ENCODE data around the gene PTPRG. TPM values are rescaled to one million over a fixed set of nuclear protein-coding genes. Genes with fewer than 3 reads are reported as not detected.

Gene PTPRG
- total and polyA plus RNA-seq, 2 of the 13 experiments (the other 11 are each of a cell fraction or from before 2014, with no cell fraction given) = 8.0 to 25.3 TPM

DNA sequence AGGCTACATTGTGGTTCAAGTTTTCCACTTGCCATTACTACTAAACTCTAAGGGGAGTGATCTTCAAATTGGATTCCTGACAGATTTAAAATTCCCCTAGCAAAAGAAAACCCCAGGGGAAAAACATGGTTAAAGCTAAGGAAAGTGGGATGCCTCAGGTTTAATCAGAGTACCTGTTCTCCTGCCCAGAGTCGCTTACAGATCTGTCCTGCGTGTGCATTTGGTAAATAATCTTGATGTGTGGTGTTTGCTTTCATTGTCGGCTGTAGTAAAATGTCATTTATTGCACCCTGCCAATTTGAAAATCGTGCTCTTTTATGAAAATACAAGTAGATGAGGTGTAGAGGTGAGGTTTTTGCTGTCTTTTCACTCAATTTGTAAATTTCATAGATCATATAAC lies 323.4 kb downstream of the PTPRG start (continued):
- TF ChIP-seq, protein P1, sequence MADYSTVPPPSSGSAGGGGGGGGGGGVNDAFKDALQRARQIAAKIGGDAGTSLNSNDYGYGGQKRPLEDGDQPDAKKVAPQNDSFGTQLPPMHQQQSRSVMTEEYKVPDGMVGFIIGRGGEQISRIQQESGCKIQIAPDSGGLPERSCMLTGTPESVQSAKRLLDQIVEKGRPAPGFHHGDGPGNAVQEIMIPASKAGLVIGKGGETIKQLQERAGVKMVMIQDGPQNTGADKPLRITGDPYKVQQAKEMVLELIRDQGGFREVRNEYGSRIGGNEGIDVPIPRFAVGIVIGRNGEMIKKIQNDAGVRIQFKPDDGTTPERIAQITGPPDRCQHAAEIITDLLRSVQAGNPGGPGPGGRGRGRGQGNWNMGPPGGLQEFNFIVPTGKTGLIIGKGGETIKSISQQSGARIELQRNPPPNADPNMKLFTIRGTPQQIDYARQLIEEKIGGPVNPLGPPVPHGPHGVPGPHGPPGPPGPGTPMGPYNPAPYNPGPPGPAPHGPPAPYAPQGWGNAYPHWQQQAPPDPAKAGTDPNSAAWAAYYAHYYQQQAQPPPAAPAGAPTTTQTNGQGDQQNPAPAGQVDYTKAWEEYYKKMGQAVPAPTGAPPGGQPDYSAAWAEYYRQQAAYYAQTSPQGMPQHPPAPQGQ (CRISPR knock-in tag; IDR thresholded peaks at IDR 0.05; ENCODE audit: borderline replicate concordance) = no peak
- TF ChIP-seq RAD21 (CRISPR knock-in tag; IDR thresholded peaks at IDR 0.05) = no peak

DNA sequence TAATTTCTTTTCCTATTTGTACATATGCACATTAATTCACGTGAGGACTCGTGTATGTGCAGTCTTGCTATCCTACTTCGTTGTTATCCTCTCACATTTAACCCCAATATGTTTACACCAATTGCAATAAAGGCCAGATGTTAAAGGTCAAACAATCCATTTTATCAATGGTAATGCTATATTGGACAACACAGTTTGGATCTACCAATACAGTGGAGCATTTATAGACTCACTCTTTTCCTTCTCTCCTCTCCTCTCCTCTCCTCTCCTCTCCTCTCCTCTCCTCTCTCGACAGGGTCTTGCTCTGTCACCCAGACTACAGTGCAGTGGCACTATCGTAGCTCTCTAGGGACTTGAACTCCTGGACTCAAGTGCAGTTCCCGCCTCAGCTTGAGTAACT lies 324.0 kb downstream of the PTPRG start:
- POLR2A ChIA-PET = no interaction called here
- ATAC-seq (no peak), FAIRE-seq (no peak), DNase-seq (ENCODE audit: low spot score) (no peak)
- no peak overlapping the region for H3K4me2 ChIP-seq (ENCODE audit: low read depth, low read length)
- no peaks in the 10 kb centered on the region for H3K9me3 ChIP-seq (ENCODE audit: low read length)
- H4K20me1 ChIP-seq (ENCODE audit: insufficient read depth, low read length) = no peaks in the 10 kb centered on the region
- in situ Hi-C loops (cut with HindIII; ENCODE audit: extremely low pct_ligation_motif_present, low pct_unique_long_range_greater_than_20kb) = no loop called here
- H3K4me3 ChIP-seq (replicated peaks in 1 of 3; ENCODE audit: insufficient read depth in 1 of 3, low read depth in 2 of 3, low read length in 3 of 3) = no peak overlapping the region
- 96% methylated on average over 6 of the region's 6 CpGs for WGBS (ENCODE audit: low lambda C conversion rate)
- CTCF ChIA-PET (ENCODE audit: low intra/inter-chr PET ratio, low total read pairs) = no interaction called here
- no peaks in the 10 kb centered on the region for H3K27me3 ChIP-seq (ENCODE audit: control insufficient read depth in 1 of 2, insufficient read depth in 2 of 2, low read length in 2 of 2)
- H3K79me2 ChIP-seq (ENCODE audit: insufficient read depth, low read length) = no peaks in the 10 kb centered on the region
- H3K36me3 ChIP-seq (replicated peaks in 1 of 2; ENCODE audit: control insufficient read depth in 1 of 2, insufficient read depth in 2 of 2, low read length in 2 of 2) = no peaks in the 10 kb centered on the region
- intact Hi-C loops (cut with micrococcal nuclease; ENCODE audit: unreplicated experiment) = no loop called here
- H2AFZ ChIP-seq (ENCODE audit: low read length) = no peak overlapping the region
- TF ChIP-seq HOXA7 (CRISPR knock-in tag; IDR thresholded peaks at IDR 0.05) = no peak
- TF ChIP-seq ZNF382 (CRISPR knock-in tag; IDR thresholded peaks at IDR 0.05; ENCODE audit: borderline replicate concordance) = no peak
- no peak for TF ChIP-seq NAIF1 (CRISPR knock-in tag; IDR thresholded peaks at IDR 0.05; ENCODE audit: borderline replicate concordance)
- TF ChIP-seq, protein P2, sequence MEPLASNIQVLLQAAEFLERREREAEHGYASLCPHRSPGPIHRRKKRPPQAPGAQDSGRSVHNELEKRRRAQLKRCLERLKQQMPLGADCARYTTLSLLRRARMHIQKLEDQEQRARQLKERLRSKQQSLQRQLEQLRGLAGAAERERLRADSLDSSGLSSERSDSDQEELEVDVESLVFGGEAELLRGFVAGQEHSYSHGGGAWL (CRISPR knock-in tag; IDR thresholded peaks at IDR 0.05) = no peak
- no peak for TF ChIP-seq ZNF556 (CRISPR knock-in tag; IDR thresholded peaks at IDR 0.05; ENCODE audit: borderline replicate concordance)
- no peak for TF ChIP-seq ZSCAN25 (CRISPR knock-in tag; IDR thresholded peaks at IDR 0.05)
- TF ChIP-seq, protein P3, sequence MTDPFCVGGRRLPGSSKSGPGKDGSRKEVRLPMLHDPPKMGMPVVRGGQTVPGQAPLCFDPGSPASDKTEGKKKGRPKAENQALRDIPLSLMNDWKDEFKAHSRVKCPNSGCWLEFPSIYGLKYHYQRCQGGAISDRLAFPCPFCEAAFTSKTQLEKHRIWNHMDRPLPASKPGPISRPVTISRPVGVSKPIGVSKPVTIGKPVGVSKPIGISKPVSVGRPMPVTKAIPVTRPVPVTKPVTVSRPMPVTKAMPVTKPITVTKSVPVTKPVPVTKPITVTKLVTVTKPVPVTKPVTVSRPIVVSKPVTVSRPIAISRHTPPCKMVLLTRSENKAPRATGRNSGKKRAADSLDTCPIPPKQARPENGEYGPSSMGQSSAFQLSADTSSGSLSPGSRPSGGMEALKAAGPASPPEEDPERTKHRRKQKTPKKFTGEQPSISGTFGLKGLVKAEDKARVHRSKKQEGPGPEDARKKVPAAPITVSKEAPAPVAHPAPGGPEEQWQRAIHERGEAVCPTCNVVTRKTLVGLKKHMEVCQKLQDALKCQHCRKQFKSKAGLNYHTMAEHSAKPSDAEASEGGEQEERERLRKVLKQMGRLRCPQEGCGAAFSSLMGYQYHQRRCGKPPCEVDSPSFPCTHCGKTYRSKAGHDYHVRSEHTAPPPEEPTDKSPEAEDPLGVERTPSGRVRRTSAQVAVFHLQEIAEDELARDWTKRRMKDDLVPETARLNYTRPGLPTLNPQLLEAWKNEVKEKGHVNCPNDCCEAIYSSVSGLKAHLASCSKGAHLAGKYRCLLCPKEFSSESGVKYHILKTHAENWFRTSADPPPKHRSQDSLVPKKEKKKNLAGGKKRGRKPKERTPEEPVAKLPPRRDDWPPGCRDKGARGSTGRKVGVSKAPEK (CRISPR knock-in tag; IDR thresholded peaks at IDR 0.05; ENCODE audit: borderline replicate concordance) = no peak
- peak; percentile 96 for TF ChIP-seq HNRNPK (IDR thresholded peaks at IDR 0.05; ENCODE audit: low read depth, low read length, poor library complexity, severe bottlenecking)
- 0 out of 2 replicates have a peak, but pooled peaks have one; percentile 51 for TF ChIP-seq PCBP1 (IDR thresholded peaks at IDR 0.05; ENCODE audit: borderline replicate concordance, low read depth, low read length)
- TF ChIP-seq ZNF446 (CRISPR knock-in tag; IDR thresholded peaks at IDR 0.05) = no peak
- TF ChIP-seq ZMAT3 (CRISPR knock-in tag; conservative IDR thresholded peaks at IDR 0.05) = no peak
- TF ChIP-seq ZNF3 (CRISPR knock-in tag; IDR thresholded peaks at IDR 0.05) = no peak
- no peak for TF ChIP-seq ZNF136 (CRISPR knock-in tag; IDR thresholded peaks at IDR 0.05; ENCODE audit: low read depth)
- TF ChIP-seq, protein P4, sequence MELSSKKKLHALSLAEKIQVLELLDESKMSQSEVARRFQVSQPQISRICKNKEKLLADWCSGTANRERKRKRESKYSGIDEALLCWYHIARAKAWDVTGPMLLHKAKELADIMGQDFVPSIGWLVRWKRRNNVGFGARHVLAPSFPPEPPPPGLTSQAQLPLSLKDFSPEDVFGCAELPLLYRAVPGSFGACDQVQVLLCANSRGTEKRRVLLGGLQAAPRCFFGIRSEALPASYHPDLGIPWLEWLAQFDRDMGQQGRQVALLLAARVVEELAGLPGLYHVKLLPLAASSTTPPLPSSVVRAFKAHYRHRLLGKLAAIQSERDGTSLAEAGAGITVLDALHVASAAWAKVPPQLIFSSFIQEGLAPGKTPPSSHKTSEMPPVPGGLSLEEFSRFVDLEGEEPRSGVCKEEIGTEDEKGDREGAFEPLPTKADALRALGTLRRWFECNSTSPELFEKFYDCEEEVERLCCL (CRISPR knock-in tag; IDR thresholded peaks at IDR 0.05; ENCODE audit: borderline replicate concordance) = no peak
- no peak overlapping the region for H3K9ac ChIP-seq (ENCODE audit: insufficient read depth, low read depth, low read length)
- H3K27ac ChIP-seq (ENCODE audit: extremely low read length, insufficient read depth, low read length) = no peak overlapping the region
- H3K4me1 ChIP-seq (ENCODE audit: insufficient read depth, low read length) = peaks cover 8% of the 10 kb centered on the region; the same call in 1 of the 2 replicates
- BruUV-seq (replicated peaks) = no TSS peak

Data from HepG2 (cell line).